Activated naive CD4-positive, alpha-beta T cell treated with anti-CD3 and anti-CD28 coated beads, Interleukin-2, amount 50 U/mL, for 24 hours (primary cell): Measurements from ENCODE around the gene CDH18.
"Not testable (repeated sequence)": the region's sequence is repeated elsewhere in the genome, so short reads cannot be mapped to it uniquely, and the experiment has no call there.

Experiments
- H3K27ac Mint-ChIP-seq: one replicate; pipeline ENCODE4 v1.8.0; 2021; ENCODE audit warnings: mild to moderate bottlenecking, mixed read lengths
- H3K27me3 Mint-ChIP-seq: one replicate; pipeline ENCODE4 v1.8.0; 2021; ENCODE audit warnings: mixed read lengths
- H3K36me3 Mint-ChIP-seq: one replicate; pipeline ENCODE4 v1.8.0; 2021; ENCODE audit warnings: mixed read lengths
- H3K4me1 Mint-ChIP-seq: one replicate; pipeline ENCODE4 v1.8.0; 2021; ENCODE audit warnings: mixed read lengths
- H3K4me3 Mint-ChIP-seq: one replicate; pipeline ENCODE4 v1.8.0; 2021; ENCODE audit warnings: mild to moderate bottlenecking, mixed read lengths
- H3K9me3 Mint-ChIP-seq: one replicate; pipeline ENCODE4 v1.8.0; 2021; ENCODE audit warnings: mixed read lengths

CDH18 gene

GRCh38 chr5:19853616-19854240 lies 134.3 kb downstream of the CDH18 start:
- H3K9me3 Mint-ChIP-seq: peaks cover 5% of the 10 kb centered on the region
- H3K36me3 Mint-ChIP-seq: no peaks in the 10 kb centered on the region
- no peak overlapping the region for H3K4me3 Mint-ChIP-seq
- H3K4me1 Mint-ChIP-seq: no peaks in the 10 kb centered on the region
- H3K27me3 Mint-ChIP-seq: no peaks in the 10 kb centered on the region
- H3K27ac Mint-ChIP-seq: no peak overlapping the region

GRCh38 chr5:19837536-19838174 lies 150.3 kb downstream of the CDH18 start:
- no peaks in the 10 kb centered on the region for H3K36me3 Mint-ChIP-seq
- H3K9me3 Mint-ChIP-seq: peaks cover 18% of the 10 kb centered on the region
- no peaks in the 10 kb centered on the region for H3K4me1 Mint-ChIP-seq
- H3K4me3 Mint-ChIP-seq: no peak overlapping the region
- no peaks in the 10 kb centered on the region for H3K27me3 Mint-ChIP-seq
- H3K27ac Mint-ChIP-seq: no peak overlapping the region

DNA sequence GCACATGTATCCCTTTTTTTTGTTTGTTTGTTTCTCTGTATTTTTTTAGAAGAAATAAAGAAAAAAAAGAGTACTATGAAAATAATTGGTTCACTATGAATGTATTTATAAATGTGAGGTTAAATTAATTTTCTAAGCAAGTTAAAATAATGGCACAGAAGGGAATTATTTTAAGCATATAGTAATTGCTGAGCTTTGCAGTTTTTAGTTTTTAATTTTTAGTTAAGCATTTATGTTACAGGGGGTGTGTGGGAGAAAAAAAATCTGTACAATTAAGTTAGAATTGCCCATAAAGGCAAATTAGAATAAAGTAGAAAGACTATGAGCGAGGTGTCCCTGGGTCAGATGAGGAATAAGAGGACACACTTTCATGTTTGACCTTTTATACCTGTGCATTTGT lies 152.6 kb downstream of the CDH18 start:
- H3K4me1 Mint-ChIP-seq: no peaks in the 10 kb centered on the region
- no peak overlapping the region for H3K4me3 Mint-ChIP-seq
- peaks cover 22% of the 10 kb centered on the region for H3K9me3 Mint-ChIP-seq
- no peak overlapping the region for H3K27ac Mint-ChIP-seq
- no peaks in the 10 kb centered on the region for H3K36me3 Mint-ChIP-seq
- no peaks in the 10 kb centered on the region for H3K27me3 Mint-ChIP-seq

GRCh38 chr5:19812720-19813119 lies 175.3 kb downstream of the CDH18 start:
- peaks cover 11% of the 10 kb centered on the region for H3K9me3 Mint-ChIP-seq
- H3K27me3 Mint-ChIP-seq: not testable (repeated sequence)

DNA sequence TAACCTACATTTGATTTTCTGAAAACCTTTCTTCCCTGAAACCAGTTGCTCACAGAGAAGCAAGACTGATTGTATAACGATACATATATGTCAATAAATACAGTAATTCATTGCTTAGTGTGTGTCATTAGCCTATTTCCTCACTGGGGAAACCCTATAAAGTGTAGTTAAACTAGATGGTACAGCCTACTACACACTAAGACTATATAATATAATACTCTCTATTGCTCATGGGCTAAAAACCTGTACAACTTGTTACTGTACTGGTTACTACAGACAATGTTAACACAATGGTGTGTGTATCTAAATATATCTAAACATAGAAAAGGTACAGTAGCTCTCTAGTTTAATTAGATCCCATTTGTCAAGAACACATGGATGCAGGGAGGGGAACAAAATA lies 181.2 kb downstream of the CDH18 start:
- no peak overlapping the region for H3K27ac Mint-ChIP-seq
- H3K27me3 Mint-ChIP-seq: no peaks in the 10 kb centered on the region
- no peak overlapping the region for H3K4me3 Mint-ChIP-seq
- H3K4me1 Mint-ChIP-seq: no peaks in the 10 kb centered on the region
- peaks cover 3% of the 10 kb centered on the region for H3K9me3 Mint-ChIP-seq
- no peaks in the 10 kb centered on the region for H3K36me3 Mint-ChIP-seq

More at GRCh38 chr5:19812720-19813119, 175.3 kb downstream of the CDH18 start:
- H3K4me1 Mint-ChIP-seq, H3K27ac Mint-ChIP-seq, H3K4me3 Mint-ChIP-seq, H3K36me3 Mint-ChIP-seq: not testable (repeated sequence)

DNA sequence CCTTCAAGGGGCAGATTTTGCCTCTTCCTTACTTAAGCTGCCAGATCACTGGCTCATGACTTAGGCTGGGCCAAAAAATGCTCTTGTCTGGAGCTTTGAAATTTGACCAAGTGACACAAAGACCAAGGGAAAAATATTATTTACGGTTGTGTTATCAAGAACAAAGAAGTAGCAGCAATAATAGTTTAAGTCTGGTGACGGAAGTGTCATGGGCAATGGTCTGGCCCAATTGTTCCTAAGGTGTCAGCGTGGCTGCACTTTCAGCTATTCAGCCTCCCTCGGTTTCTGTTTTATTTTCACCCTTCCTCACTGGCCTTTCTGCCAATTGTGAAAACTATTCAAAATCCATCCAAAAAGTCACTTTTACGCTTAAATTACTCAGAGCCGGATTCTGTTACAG lies 185.3 kb downstream of the CDH18 start:
- H3K27ac Mint-ChIP-seq: no peak overlapping the region
- no peak overlapping the region for H3K4me3 Mint-ChIP-seq
- no peaks in the 10 kb centered on the region for H3K4me1 Mint-ChIP-seq
- H3K9me3 Mint-ChIP-seq: no peaks in the 10 kb centered on the region
- H3K36me3 Mint-ChIP-seq: no peaks in the 10 kb centered on the region
- H3K27me3 Mint-ChIP-seq: no peaks in the 10 kb centered on the region

- Mint-ChIP-seq H3K36me3 (no peaks in the 10 kb centered on the region), H3K4me3 (no peak overlapping the region), H3K4me1 (no peaks in the 10 kb centered on the region), H3K27me3 (no peaks in the 10 kb centered on the region), H3K9me3 (peaks cover 9% of the 10 kb centered on the region), H3K27ac (no peak overlapping the region)
These were observed 192.8 kb downstream of the CDH18 start for GRCh38 chr5:19795218-19795617.

DNA sequence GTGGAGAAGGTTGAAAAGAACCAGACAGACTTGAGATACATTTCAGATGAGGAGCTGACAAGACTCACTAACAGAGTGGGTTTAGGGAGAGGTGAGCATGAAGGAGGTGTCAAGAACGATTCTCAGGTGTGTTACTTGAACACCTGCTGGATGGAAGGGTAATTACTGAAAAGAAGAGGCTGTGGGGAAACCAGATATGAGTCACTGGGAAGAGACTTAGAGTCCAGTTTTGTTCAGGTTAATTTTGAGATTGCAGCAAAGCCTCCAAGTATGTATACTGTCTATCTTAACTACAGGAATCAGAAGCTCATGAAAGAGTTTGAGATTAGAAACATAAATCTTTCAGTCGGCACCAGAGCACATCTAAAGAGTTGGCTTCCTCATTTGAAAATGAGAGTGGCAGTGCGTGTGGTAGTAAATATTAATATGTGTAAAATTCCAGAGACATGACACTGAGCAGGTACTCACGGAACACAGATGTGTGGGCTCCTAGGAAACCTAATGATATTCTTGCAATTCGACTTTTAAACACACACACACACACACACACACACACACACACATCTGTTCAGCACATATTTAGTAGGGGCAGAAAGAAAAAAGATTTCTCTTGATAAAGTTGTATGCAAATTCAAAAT lies 197.1 kb downstream of the CDH18 start:
- H3K36me3 Mint-ChIP-seq: no peaks in the 10 kb centered on the region
- no peaks in the 10 kb centered on the region for H3K27me3 Mint-ChIP-seq
- H3K9me3 Mint-ChIP-seq: peaks cover 5% of the 10 kb centered on the region
- no peak overlapping the region for H3K27ac Mint-ChIP-seq
- H3K4me3 Mint-ChIP-seq: no peak overlapping the region
- H3K4me1 Mint-ChIP-seq: no peaks in the 10 kb centered on the region

DNA sequence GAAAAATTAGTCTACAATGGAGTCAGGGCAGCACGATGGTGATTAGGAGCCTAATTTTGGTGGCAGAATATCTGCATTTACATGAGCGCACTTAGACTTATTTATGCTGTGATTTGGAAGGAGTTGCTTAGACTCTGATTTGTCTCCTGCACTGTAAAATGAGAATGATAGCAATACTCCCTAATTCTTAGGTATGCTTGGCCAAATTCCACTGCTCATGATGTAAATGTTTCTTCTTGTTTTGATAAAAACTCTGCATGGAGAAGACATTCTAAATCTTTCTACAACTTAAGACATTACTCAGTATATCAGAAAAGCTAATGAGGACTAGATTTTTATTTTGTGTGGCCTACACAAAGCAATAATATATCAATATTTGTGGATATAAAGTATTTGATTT lies 205.4 kb downstream of the CDH18 start:
- Mint-ChIP-seq H3K36me3 (no peaks in the 10 kb centered on the region), H3K4me1 (no peaks in the 10 kb centered on the region), H3K27ac (no peak overlapping the region), H3K4me3 (no peak overlapping the region), H3K27me3 (no peaks in the 10 kb centered on the region), H3K9me3 (peaks cover 12% of the 10 kb centered on the region)

GRCh38 chr5:19777363-19777762 lies 210.6 kb downstream of the CDH18 start:
- Mint-ChIP-seq H3K4me3 (no peak overlapping the region), H3K27me3 (no peaks in the 10 kb centered on the region), H3K36me3 (no peaks in the 10 kb centered on the region), H3K9me3 (peaks cover 21% of the 10 kb centered on the region), H3K27ac (no peak overlapping the region), H3K4me1 (no peaks in the 10 kb centered on the region)

- not testable (repeated sequence) for H3K4me3 Mint-ChIP-seq, H3K27me3 Mint-ChIP-seq, H3K27ac Mint-ChIP-seq, H3K4me1 Mint-ChIP-seq, H3K36me3 Mint-ChIP-seq
- peaks cover 21% of the 10 kb centered on the region for H3K9me3 Mint-ChIP-seq
These were observed 211.1 kb downstream of the CDH18 start for GRCh38 chr5:19776886-19777285.

GRCh38 chr5:19771174-19771835 lies 216.7 kb downstream of the CDH18 start:
- Mint-ChIP-seq H3K4me3 (no peak overlapping the region), H3K27me3 (no peaks in the 10 kb centered on the region), H3K36me3 (no peaks in the 10 kb centered on the region), H3K9me3 (peaks cover 17% of the 10 kb centered on the region), H3K4me1 (no peaks in the 10 kb centered on the region), H3K27ac (no peak overlapping the region)

GRCh38 chr5:19770396-19770795 lies 217.6 kb downstream of the CDH18 start:
- no peaks in the 10 kb centered on the region for H3K36me3 Mint-ChIP-seq
- no peak overlapping the region for H3K27ac Mint-ChIP-seq
- peaks cover 13% of the 10 kb centered on the region for H3K9me3 Mint-ChIP-seq
- no peaks in the 10 kb centered on the region for H3K27me3 Mint-ChIP-seq
- no peak overlapping the region for H3K4me3 Mint-ChIP-seq
- no peaks in the 10 kb centered on the region for H3K4me1 Mint-ChIP-seq

DNA sequence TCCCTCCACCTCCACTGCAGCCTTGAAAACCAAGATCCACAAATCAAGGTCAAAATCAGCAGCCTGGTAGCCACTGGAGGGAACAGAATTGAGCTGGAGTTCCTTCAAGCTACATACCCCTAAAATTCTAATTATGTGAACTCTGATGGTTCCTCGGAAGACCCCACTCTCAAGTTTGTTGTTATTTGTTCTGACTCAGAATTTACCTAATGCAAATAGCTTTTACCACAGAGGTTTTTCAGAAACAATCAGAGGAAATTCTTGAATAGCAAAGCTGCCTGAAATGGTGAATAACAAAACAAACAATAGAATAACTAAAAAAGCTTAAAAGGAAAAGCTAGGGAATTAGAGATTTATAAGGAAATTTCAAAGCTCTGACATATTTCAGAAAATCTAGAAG lies 220.0 kb downstream of the CDH18 start:
- no peaks in the 10 kb centered on the region for H3K27me3 Mint-ChIP-seq
- peaks cover 18% of the 10 kb centered on the region for H3K9me3 Mint-ChIP-seq
- H3K27ac Mint-ChIP-seq: no peak overlapping the region
- H3K4me1 Mint-ChIP-seq: no peaks in the 10 kb centered on the region
- H3K4me3 Mint-ChIP-seq: no peak overlapping the region
- H3K36me3 Mint-ChIP-seq: no peaks in the 10 kb centered on the region

GRCh38 chr5:19753579-19753978 lies 234.4 kb downstream of the CDH18 start:
- H3K9me3 Mint-ChIP-seq: peaks cover 5% of the 10 kb centered on the region
- H3K27me3 Mint-ChIP-seq: no peaks in the 10 kb centered on the region
- no peaks in the 10 kb centered on the region for H3K4me1 Mint-ChIP-seq
- H3K36me3 Mint-ChIP-seq: no peaks in the 10 kb centered on the region
- H3K27ac Mint-ChIP-seq: no peak overlapping the region
- H3K4me3 Mint-ChIP-seq: no peak overlapping the region

- Mint-ChIP-seq H3K27me3 (no peaks in the 10 kb centered on the region), H3K36me3 (no peaks in the 10 kb centered on the region), H3K4me1 (no peaks in the 10 kb centered on the region), H3K27ac (no peak overlapping the region), H3K4me3 (no peak overlapping the region), H3K9me3 (peaks cover 5% of the 10 kb centered on the region)
These were observed 236.7 kb downstream of the CDH18 start for GRCh38 chr5:19751326-19751725.
